Neural cell (in vitro differentiated cells): ENCODE results near the gene CRYBA4. TPM values are rescaled to one million over a fixed set of nuclear protein-coding genes. Genes with fewer than 3 reads are reported as not detected.

Source experiments
- H2AFZ ChIP-seq: fragments of 200-600, 300-800 bp; sonication (generic), shearing (Covaris generic); 2 replicates; pipeline ENCODE4 v1.6.0; 2014; ENCODE audit warnings: low read depth, mild to moderate bottlenecking, antibody characterized with exemption, low read length, moderate library complexity
- H3F3A ChIP-seq: fragments of 200-600 bp; shearing (Covaris generic); 2 replicates; pipeline ENCODE4 v1.6.1; 2016; ENCODE audit warnings: mild to moderate bottlenecking, moderate library complexity, mixed read lengths, antibody characterized with exemption, low read length; ENCODE audit not compliant: insufficient read depth, poor library complexity, severe bottlenecking
- H3K27ac ChIP-seq: fragments of 200-600, 300-800 bp; sonication (generic), shearing (Covaris generic); 2 replicates; pipeline ENCODE4 v1.5.1; 2014; ENCODE audit warnings: mild to moderate bottlenecking, low read length, moderate library complexity
- H3K27me3 ChIP-seq: fragments of 300-800, 200-600 bp; sonication (generic), shearing (Covaris generic); 2 replicates; pipeline ENCODE4 v1.6.0; 2014; ENCODE audit warnings: mild to moderate bottlenecking, low read depth, low read length, moderate library complexity; ENCODE audit not compliant: insufficient read depth
- H3K36me3 ChIP-seq: fragments of 300-800, 200-600 bp; sonication (generic), shearing (Covaris generic); 2 replicates; pipeline ENCODE4 v1.5.1; 2014; ENCODE audit warnings: mild to moderate bottlenecking, antibody characterized with exemption, low read length, moderate library complexity; ENCODE audit not compliant: insufficient read depth
- H3K4me2 ChIP-seq: fragments of 300-800, 200-600 bp; sonication (generic), shearing (Covaris generic); 2 replicates; pipeline ENCODE4 v1.6.0; 2014; ENCODE audit warnings: mild to moderate bottlenecking, low read length
- H3K4me3 ChIP-seq: fragments of 300-800, 200-600 bp; sonication (generic), shearing (Covaris generic); 2 replicates; pipeline ENCODE4 v1.5.1; 2014; ENCODE audit warnings: mild to moderate bottlenecking, low read length, moderate library complexity
- H3K79me2 ChIP-seq: fragments of 200-600 bp; shearing (Covaris generic); replicated peaks from 2 replicates; pipeline ENCODE4 v1.6.0; 2014; ENCODE audit warnings: mild to moderate bottlenecking, low read length, moderate library complexity; ENCODE audit not compliant: insufficient read depth
- H3K9ac ChIP-seq: fragments of 300-800, 200-600 bp; sonication (generic), shearing (Covaris generic); 2 replicates; pipeline ENCODE4 v1.6.1; 2016; ENCODE audit warnings: mild to moderate bottlenecking, low read length, mixed read lengths
- H3K9me2 ChIP-seq: fragments of 200-600 bp; shearing (Covaris generic); 2 replicates; pipeline ENCODE4 v1.6.1; 2016; ENCODE audit warnings: mild to moderate bottlenecking, low read length, mixed read lengths; ENCODE audit not compliant: insufficient read depth
- H3K9me3 ChIP-seq: fragments of 200-600, 300-800 bp; sonication (generic), shearing (Covaris generic); 2 replicates; pipeline ENCODE4 v1.6.1; 2016; ENCODE audit warnings: mild to moderate bottlenecking, mixed run types, low read length, moderate library complexity, mixed read lengths
- H4K20me1 ChIP-seq: fragments of 200-600 bp; shearing (Covaris generic); 2 replicates; pipeline ENCODE4 v1.6.1; 2016; ENCODE audit warnings: mild to moderate bottlenecking, mixed run types; ENCODE audit not compliant: insufficient read depth
- EP300 ChIP-seq: fragments of 450-650 bp; conservative IDR thresholded peaks from 2 replicates; pipeline ENCODE4 v1.6.1; 2014; ENCODE audit warnings: antibody characterized with exemption, mild to moderate bottlenecking, moderate library complexity; ENCODE audit not compliant: poor library complexity, severe bottlenecking
- EZH2 ChIP-seq: fragments of 200-600, 300-800 bp; shearing (Covaris generic), sonication (generic); IDR thresholded peaks from 2 replicates; pipeline ENCODE4 v1.6.1; 2014; ENCODE audit warnings: antibody characterized with exemption, low read length, borderline replicate concordance, mild to moderate bottlenecking; ENCODE audit not compliant: insufficient read depth, poor library complexity, severe bottlenecking
- MXI1 ChIP-seq: fragments of 450-650 bp; conservative IDR thresholded peaks from 2 replicates; pipeline ENCODE4 v1.6.1; 2014; ENCODE audit warnings: antibody characterized with exemption, mild to moderate bottlenecking; ENCODE audit not compliant: poor library complexity, severe bottlenecking
- POLR2AphosphoS5 ChIP-seq: IDR thresholded peaks from 2 replicates; pipeline ENCODE4 v1.6.1; 2012
- RAD21 ChIP-seq: fragments of 450-650 bp; conservative IDR thresholded peaks from 2 replicates; pipeline ENCODE4 v1.6.1; 2014; ENCODE audit warnings: antibody characterized with exemption, mild to moderate bottlenecking, moderate library complexity
- SMC3 ChIP-seq: fragments of 450-650 bp; conservative IDR thresholded peaks from 2 replicates; pipeline ENCODE4 v1.6.1; 2014; ENCODE audit warnings: antibody characterized with exemption, mild to moderate bottlenecking, moderate library complexity; ENCODE audit not compliant: poor library complexity
- TAF1 ChIP-seq: IDR thresholded peaks from 2 replicates; pipeline ENCODE4 v1.6.1; 2012; ENCODE audit warnings: low read depth
- polyA plus RNA-seq: library from polyadenylated mRNA; depleted of rRNA; stranded (reverse); fragments of >200 nt; gene quantifications from 2 replicates; pipeline ENCODE4 v1.2.3, GENCODE V29; 2014
- TF ChIP-seq, protein P1 (sequence below): fragments of 450-650 bp; IDR thresholded peaks from 2 replicates; pipeline ENCODE4 v1.5.1; 2014; ENCODE audit warnings: antibody characterized with exemption, mild to moderate bottlenecking, moderate library complexity; ENCODE audit not compliant: poor library complexity, severe bottlenecking
- TF ChIP-seq, protein P2 (sequence below): IDR thresholded peaks from 2 replicates; pipeline ENCODE4 v1.6.1; 2012; ENCODE audit warnings: borderline replicate concordance

The CRYBA4 gene
- polyA plus RNA-seq, 1 donor from 2014 or later: not detected

DNA sequence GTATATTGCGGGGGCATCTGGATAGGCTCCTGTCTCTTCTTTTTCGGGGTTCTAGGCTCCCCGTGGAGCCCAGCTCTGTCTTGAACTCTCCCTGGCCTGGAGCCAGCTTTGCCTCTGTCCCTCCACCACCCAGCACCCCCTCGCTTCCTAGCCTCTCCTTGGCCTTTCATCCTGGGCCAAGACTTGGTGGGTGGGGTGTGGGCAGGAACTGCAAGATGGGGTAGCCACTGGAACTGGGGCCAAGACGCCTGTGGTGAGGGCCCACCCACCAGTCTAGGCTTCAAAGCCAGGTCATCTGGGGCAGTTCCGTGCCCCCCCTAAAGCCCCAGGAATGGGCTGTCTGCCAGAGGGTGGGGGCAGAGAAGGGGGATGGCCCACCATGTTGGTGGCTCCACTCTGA, 2.3 kb upstream of the CRYBA4 start:
- no peaks in the 10 kb centered on the region for H3K79me2 ChIP-seq
- no peaks in the 10 kb centered on the region for H3K36me3 ChIP-seq
- no peak overlapping the region for H3K4me3 ChIP-seq
- H3K27me3 ChIP-seq: no peaks in the 10 kb centered on the region
- H3K27ac ChIP-seq: no peak overlapping the region
- no peaks in the 10 kb centered on the region for H3F3A ChIP-seq
- H3K4me2 ChIP-seq: no peak overlapping the region
- no peaks in the 10 kb centered on the region for H3K9me3 ChIP-seq
- no peaks in the 10 kb centered on the region for H4K20me1 ChIP-seq
- TF ChIP-seq SMC3 (no peak), EP300 (no peak), MXI1 (no peak), TAF1 (no peak), EZH2 (no peak), POLR2AphosphoS5 (no peak), RAD21 (no peak)
- TF ChIP-seq, protein P1, sequence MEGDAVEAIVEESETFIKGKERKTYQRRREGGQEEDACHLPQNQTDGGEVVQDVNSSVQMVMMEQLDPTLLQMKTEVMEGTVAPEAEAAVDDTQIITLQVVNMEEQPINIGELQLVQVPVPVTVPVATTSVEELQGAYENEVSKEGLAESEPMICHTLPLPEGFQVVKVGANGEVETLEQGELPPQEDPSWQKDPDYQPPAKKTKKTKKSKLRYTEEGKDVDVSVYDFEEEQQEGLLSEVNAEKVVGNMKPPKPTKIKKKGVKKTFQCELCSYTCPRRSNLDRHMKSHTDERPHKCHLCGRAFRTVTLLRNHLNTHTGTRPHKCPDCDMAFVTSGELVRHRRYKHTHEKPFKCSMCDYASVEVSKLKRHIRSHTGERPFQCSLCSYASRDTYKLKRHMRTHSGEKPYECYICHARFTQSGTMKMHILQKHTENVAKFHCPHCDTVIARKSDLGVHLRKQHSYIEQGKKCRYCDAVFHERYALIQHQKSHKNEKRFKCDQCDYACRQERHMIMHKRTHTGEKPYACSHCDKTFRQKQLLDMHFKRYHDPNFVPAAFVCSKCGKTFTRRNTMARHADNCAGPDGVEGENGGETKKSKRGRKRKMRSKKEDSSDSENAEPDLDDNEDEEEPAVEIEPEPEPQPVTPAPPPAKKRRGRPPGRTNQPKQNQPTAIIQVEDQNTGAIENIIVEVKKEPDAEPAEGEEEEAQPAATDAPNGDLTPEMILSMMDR: no peak
- TF ChIP-seq, protein P2, sequence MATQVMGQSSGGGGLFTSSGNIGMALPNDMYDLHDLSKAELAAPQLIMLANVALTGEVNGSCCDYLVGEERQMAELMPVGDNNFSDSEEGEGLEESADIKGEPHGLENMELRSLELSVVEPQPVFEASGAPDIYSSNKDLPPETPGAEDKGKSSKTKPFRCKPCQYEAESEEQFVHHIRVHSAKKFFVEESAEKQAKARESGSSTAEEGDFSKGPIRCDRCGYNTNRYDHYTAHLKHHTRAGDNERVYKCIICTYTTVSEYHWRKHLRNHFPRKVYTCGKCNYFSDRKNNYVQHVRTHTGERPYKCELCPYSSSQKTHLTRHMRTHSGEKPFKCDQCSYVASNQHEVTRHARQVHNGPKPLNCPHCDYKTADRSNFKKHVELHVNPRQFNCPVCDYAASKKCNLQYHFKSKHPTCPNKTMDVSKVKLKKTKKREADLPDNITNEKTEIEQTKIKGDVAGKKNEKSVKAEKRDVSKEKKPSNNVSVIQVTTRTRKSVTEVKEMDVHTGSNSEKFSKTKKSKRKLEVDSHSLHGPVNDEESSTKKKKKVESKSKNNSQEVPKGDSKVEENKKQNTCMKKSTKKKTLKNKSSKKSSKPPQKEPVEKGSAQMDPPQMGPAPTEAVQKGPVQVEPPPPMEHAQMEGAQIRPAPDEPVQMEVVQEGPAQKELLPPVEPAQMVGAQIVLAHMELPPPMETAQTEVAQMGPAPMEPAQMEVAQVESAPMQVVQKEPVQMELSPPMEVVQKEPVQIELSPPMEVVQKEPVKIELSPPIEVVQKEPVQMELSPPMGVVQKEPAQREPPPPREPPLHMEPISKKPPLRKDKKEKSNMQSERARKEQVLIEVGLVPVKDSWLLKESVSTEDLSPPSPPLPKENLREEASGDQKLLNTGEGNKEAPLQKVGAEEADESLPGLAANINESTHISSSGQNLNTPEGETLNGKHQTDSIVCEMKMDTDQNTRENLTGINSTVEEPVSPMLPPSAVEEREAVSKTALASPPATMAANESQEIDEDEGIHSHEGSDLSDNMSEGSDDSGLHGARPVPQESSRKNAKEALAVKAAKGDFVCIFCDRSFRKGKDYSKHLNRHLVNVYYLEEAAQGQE: no peak
- H2AFZ ChIP-seq: no peak overlapping the region
- no peaks in the 10 kb centered on the region for H3K9me2 ChIP-seq
- no peak overlapping the region for H3K9ac ChIP-seq

DNA sequence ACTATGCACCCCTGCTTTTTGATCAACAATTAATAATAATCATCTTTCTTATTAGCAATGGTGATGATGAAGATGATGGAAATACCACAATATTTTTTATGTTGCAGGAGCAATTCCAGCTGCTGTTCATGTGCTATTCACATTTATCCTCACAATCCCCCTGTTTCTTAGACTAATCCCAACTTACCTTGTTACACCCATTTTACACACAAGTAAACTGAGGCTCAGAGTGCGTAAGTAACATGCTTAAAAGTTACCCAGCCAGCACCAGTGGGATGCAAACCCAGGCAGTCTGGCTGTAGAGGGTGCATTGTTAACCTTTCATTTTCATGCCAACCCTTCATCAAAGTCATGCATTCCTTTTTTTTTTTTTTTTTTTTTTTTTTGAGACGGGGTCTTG, 1.6 kb upstream of the CRYBA4 start:
- no peak overlapping the region for H2AFZ ChIP-seq
- no peaks in the 10 kb centered on the region for H3K27me3 ChIP-seq
- no peaks in the 10 kb centered on the region for H3K79me2 ChIP-seq
- H4K20me1 ChIP-seq: no peaks in the 10 kb centered on the region
- H3K27ac ChIP-seq: no peak overlapping the region
- no peak for TF ChIP-seq SMC3
- TF ChIP-seq EZH2: no peak
- TF ChIP-seq RAD21: no peak
- TF ChIP-seq TAF1: no peak
- TF ChIP-seq, protein P1: no peak
- TF ChIP-seq POLR2AphosphoS5: no peak
- TF ChIP-seq, protein P2: no peak
- TF ChIP-seq MXI1: no peak
- TF ChIP-seq EP300: no peak
- no peaks in the 10 kb centered on the region for H3F3A ChIP-seq
- H3K4me3 ChIP-seq: no peak overlapping the region
- H3K36me3 ChIP-seq: no peaks in the 10 kb centered on the region
- H3K4me2 ChIP-seq: no peak overlapping the region
- no peaks in the 10 kb centered on the region for H3K9me3 ChIP-seq
- no peak overlapping the region for H3K9ac ChIP-seq
- no peaks in the 10 kb centered on the region for H3K9me2 ChIP-seq
